PC-3 (cell line): Measurements from ENCODE around the gene PCYOX1L.

Experiments used
- EZH2 ChIP-seq: fragments of 300-600 bp; sonication (generic); IDR thresholded peaks from one replicate; pipeline ENCODE4 v1.6.1; 2017; ENCODE audit warnings: antibody characterized with exemption, mild to moderate bottlenecking, low read length; ENCODE audit not compliant: unreplicated experiment
- TF ChIP-seq, protein P1 (sequence below): fragments of 300-600 bp; sonication (generic); conservative IDR thresholded peaks from 2 replicates; pipeline ENCODE4 v1.5.1; 2017; ENCODE audit warnings: antibody characterized with exemption, low read depth, mild to moderate bottlenecking, low read length

DNA sequence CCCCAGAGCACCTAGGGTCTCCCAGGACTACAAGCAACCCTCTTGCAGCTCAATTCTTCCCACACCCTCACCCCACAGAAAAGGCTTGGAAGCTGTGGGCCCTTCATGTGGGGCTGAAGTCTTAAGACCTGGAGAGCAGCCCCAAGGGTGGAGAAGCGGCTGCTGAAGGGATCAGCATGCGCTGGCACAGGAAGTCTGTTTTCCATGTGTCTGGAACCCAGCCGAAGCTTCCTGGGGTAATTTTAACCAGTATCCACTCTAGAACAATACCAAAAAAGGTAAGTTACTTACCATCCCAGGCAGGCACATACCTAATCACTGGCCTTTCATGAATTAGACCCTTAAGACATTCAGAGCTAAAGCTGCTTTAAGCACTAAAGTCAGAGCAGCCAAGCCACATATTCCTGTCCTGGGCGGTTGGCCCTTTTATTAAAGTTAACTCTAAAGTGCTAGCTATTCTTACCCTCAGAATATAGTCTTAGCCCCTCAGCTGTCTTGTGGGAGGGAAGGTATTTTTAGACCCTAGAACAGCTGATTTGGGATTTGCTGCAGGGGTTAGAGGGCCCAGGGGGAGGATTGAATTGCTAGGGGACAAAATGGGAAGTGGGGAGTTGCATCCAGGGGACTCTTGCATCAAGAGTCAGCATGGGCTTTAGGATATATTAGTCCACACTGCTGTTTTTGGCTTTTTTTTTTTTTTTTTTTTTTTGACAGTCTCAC, 14.4 kb downstream of the PCYOX1L start:
- no peak for TF ChIP-seq EZH2
- TF ChIP-seq, protein P1, sequence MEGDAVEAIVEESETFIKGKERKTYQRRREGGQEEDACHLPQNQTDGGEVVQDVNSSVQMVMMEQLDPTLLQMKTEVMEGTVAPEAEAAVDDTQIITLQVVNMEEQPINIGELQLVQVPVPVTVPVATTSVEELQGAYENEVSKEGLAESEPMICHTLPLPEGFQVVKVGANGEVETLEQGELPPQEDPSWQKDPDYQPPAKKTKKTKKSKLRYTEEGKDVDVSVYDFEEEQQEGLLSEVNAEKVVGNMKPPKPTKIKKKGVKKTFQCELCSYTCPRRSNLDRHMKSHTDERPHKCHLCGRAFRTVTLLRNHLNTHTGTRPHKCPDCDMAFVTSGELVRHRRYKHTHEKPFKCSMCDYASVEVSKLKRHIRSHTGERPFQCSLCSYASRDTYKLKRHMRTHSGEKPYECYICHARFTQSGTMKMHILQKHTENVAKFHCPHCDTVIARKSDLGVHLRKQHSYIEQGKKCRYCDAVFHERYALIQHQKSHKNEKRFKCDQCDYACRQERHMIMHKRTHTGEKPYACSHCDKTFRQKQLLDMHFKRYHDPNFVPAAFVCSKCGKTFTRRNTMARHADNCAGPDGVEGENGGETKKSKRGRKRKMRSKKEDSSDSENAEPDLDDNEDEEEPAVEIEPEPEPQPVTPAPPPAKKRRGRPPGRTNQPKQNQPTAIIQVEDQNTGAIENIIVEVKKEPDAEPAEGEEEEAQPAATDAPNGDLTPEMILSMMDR, result no peak
